NCI-H524 (cell line): ENCODE measurements around the gene LAMP1.
A peak's percentile ranks its signal among the peaks of the same experiment; 100 is the strongest.
"Not testable (repeated sequence)": the region's sequence is repeated elsewhere in the genome, so short reads cannot be mapped to it uniquely, and the experiment has no call there.

ENCODE experiments used
- DNase-seq, 2 experiments: peaks; one replicate each; lab custom pipeline; 2025; lab: John Stamatoyannopoulos, UW

Gene LAMP1

DNA sequence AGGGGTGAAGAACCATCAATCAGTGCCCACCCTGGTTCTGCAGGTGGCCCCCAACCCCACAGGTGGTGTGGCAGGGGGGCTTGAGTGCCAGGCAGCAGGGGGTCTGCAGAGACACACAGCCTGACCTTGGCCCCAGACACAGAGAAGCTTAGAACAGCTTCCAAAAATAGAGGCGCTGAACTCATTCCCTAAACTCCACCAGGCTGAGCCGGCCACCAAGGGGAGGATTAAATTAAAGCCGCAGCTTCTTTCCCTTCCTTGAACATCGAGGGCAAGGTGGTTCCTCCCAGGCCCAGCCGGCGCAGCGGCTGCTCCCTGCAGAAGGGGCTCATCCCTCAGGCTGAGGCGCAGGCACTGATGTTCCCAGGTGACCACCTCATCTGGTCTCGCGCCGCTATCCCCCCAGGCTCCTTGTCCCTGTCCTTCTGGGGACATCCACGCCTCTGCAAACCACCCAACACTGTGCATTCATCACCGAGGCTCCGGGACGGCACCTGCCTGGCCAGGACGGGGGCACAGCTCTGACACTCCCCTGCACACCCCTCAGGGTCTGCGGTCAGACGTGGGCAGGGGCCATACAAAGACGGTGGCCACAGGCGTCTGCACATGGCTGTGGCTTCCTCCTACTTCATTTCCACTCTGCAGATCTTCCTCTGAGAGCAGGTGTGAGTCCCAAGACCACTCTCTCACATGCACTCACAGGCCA, 30.9 kb downstream of the LAMP1 start:
- peak in 1 of 2 experiments; percentile 13 for DNase-seq

DNA sequence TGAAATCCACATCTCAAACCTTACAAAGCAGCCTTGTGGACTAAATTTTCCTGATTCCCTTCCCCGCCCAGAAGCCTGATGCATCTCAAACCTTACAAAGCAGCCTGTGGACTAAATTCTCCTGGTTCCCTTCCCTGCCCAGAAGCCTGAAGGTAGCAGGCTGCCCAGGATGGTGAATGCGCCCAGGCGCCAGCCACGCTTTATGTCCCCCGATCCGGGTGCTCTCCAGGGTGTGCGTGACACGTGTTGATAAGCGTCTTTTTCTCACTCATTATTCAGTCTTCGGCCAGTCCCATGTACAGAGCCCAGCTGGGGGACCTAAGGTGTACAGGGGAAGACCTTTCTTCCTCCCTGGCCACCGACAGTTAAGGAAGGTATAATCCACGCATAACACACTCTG, 31.8 kb downstream of the LAMP1 start:
- no peak for DNase-seq

GRCh38 chr13:113329656-113330312, 32.7 kb downstream of the LAMP1 start:
- no peak for DNase-seq

DNA sequence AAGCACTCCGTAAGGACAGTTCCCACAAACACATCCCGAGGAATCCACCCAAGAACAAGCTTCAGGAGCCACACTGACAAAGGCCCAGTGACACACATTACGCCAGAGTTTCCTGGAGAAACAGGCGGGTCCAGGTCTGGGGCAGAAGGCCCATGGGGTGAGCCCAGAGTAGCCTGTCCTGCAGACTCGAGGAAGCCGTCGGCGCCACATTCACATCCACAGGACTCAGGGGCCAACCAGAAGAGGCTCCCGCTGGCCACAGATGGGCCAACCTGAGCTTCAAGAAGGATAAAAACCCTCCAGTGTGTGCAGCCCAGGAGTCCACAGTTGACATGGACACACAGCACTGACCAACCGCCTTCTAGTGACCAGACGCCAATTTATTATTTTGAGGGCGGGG, 35.6 kb downstream of the LAMP1 start:
- DNase-seq, result no peak

GRCh38 chr13:113333076-113333475, 36.0 kb downstream of the LAMP1 start:
- no peak for DNase-seq

DNA sequence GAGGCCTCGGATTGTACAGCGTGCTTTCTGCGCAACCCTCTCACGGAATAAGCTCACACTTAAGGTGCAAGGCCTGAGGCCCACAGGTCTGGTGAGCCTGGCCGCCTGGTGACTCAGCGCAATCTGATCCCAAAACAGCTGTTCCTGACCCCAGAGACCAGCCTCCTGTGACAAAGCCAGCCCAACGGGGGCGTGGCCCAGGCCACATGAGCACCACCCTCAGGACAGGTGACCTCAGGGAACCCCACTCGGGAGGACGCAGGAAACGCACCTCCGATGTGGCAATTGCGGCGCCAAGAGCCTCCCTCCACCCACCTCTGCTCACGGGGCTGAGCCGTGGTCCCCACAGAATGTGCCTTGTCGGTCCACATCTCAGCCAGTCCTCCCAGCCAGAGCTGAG, 40.5 kb downstream of the LAMP1 start:
- no peak for DNase-seq

DNA sequence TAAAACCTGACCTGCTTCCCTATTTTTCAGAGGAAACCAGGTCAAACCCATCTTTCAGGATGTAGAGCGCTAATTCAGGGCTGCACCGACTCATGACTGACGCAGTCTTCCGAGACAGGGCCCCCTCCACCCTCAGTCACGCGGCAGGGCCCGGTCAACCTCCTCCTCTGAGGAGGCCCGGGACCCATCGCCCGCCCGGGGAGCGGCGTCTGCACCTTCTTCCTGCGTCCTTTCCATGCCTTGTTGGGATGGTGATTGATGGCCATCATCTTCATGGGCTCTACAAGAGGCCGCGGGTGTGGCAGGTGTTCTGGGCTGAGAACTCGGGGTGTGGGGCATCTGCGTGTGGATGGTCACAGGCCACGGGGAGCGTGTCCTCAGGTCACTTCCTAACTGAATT, 40.9 kb downstream of the LAMP1 start:
- DNase-seq, result no peak

GRCh38 chr13:113338451-113338850, 41.4 kb downstream of the LAMP1 start:
- no peak for DNase-seq

DNA sequence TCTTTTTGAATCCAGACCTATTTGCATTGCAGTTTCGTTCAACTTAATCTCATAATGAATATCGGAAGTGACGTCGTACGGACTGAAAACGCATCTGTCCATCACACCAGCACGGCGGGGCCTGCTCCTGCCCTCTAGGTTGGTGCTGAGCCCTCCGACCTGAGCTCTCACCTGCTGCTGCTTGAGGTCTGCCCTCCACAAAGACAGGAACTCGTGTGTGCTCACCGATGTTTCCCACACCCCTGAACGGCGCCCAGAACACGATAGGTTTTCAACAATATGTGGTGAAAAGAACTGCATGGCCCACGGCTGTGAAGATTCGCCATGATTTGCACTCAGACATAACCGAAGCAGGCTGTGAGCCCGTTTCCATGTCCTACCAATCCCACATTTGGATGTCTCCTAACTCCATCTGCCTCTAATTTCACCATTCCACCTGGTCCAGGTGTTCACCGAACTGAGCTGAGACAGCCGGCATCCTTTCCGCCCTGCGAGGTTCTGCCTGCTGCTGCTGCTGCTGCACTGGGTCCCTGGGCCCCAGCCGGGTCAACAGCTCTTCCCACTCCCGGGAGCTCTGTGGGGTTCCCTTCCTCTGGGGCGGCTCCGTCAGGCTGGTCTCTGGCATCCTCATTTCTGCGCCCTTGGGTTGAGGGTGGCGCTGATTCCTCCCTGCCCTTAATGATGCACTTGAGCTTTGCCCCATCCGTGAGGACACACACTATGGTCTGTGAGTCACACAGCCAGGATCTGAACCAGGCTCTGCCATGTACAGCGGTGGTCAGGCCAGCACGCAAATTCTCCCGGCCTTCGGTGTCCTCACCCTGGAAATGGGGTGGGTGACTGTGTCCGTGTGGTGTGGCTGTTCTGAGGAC, 46.0 kb downstream of the LAMP1 start:
- DNase-seq, result no peak

GRCh38 chr13:113343692-113343968, 46.6 kb downstream of the LAMP1 start:
- no peak for DNase-seq

GRCh38 chr13:113345486-113345885, 48.4 kb downstream of the LAMP1 start:
- no peak for DNase-seq

DNA sequence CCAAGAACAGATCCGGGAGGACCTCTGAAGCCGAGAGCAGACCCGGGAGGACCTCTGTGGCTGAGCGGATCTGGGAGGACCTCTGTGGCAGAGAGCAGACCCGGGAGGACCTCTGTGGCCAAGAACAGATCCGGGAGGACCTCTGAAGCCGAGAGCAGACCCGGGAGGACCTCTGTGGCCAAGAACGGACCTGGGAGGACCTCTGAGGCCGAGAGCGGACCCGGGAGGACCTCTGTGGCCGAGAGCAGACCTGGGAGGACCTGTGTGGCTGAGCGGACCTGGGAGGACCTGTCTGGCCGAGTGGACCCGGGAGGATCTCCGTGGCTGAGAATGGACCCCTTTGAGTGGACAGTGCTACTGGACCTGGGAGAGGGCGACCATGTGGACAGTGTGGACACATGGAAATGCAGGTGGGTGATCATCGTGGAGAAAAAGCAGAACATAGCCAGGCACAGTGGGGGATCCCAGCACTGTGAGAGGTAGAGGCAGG, 50.7 kb downstream of the LAMP1 start:
- not testable (repeated sequence) for DNase-seq

- no peak for DNase-seq
Observed at GRCh38 chr13:113348591-113348990, 51.6 kb downstream of the LAMP1 start.

- DNase-seq, result no peak
Observed at GRCh38 chr13:113349050-113349449, 52.0 kb downstream of the LAMP1 start.

DNA sequence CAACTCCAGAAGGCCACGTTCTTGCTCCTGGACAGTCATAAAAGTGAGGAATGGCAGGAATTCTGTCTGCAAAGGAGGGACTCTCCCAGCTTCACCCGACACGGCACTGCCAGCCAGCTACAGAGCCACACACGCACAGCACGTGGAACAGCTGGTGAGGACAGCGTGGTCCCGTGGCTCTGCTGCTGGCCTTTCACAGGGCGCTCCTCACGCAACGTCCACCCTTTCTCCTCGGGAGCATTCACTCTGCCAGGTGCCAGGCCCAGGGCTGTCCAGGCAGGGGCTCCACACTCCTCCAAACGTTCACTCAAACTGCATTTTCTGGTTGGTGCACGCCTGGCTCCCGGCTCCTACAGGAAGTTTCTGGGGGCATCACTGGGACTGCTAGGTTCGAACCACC, 52.5 kb downstream of the LAMP1 start:
- no peak for DNase-seq

- no peak for DNase-seq
Observed at GRCh38 chr13:113350065-113350937, 53.3 kb downstream of the LAMP1 start.

GRCh38 chr13:113350938-113351335, 53.9 kb downstream of the LAMP1 start:
- no peak for DNase-seq

GRCh38 chr13:113351514-113352026, 54.5 kb downstream of the LAMP1 start:
- no peak for DNase-seq

DNA sequence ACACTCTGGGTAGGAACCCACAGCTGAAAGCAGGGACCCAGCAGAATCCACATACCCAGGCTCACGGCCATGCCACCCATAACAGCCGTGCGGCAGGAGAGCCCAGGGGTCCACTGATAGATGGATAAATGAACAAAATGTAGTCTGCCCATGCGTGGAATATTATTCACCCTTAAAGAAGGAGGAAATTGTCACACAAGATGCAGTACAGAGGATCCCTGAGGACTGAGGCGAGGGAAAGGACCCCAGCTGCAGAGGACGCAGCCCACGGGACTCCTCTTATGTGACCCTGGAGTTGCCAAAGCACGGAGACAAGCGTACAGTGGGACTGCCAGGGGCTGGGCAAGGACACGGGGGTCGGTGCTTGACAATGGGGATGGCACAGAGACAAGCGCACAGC, 56.2 kb downstream of the LAMP1 start:
- no peak for DNase-seq

DNA sequence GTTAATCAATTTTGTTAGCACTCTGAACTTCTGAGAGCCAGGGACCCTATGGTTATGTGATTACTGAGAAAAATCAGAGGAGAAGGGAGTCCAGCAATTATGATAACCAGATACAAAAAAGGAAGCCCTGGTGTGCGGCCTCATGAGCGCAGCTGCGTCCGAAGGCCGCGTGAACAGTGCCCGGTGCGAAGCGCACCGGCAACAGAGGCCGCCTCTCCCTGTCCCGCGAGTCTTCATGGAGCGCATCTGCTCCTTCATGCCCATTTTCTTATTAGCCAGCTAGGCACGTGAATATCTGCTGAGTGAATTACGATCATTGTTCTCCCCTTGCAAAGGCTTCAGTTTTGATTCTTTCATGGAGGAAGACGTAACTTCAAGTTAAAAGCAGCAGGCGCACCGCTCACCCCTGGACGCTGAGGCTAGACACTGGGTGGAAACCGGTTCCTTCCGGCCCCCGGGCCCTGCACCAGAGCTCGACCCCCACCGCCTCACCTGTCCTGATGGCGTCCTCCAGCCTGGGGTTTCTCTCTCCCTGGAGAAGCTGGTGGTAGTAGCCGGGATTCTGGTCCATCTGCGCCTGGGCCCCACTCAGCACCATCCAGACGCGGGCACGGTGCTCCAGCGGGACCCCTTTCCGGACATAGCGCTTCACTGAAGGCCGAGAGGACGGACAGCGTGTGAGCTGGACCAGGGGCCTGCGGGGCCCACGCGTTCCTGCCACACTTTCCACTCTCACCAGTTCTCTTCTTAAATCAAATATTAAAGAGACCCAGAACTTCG, 58.0 kb downstream of the LAMP1 start:
- no peak for DNase-seq

DNA sequence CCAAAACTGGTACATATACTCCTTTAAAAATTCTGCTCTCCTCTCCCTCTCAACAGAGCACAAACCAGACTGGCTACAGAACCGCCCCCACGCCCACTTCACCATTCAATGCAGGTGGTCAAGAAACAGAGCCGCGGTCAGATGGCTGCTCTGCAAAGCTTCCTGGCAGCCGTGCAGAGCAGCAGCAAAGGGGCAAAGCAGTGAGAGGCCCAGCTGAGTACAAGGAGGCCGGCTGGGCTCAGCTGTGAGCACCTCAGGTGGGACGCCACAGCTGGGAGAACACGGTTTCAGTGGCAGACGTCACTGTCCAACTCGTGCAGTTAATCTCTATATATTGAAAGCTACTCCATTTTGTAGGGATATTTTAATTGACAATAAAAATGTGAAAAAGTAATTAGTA, 58.6 kb downstream of the LAMP1 start:
- DNase-seq, result no peak
